Measurements from ENCODE around the gene HOXC10. TPM values are rescaled to one million over a fixed set of nuclear protein-coding genes. Genes with fewer than 3 reads are reported as not detected.

HOXC10 gene
- total RNA-seq, 6 experiments from 2014 or later = 0.33 to 1.4 (median 1.3) TPM; not detected in 1

DNA sequence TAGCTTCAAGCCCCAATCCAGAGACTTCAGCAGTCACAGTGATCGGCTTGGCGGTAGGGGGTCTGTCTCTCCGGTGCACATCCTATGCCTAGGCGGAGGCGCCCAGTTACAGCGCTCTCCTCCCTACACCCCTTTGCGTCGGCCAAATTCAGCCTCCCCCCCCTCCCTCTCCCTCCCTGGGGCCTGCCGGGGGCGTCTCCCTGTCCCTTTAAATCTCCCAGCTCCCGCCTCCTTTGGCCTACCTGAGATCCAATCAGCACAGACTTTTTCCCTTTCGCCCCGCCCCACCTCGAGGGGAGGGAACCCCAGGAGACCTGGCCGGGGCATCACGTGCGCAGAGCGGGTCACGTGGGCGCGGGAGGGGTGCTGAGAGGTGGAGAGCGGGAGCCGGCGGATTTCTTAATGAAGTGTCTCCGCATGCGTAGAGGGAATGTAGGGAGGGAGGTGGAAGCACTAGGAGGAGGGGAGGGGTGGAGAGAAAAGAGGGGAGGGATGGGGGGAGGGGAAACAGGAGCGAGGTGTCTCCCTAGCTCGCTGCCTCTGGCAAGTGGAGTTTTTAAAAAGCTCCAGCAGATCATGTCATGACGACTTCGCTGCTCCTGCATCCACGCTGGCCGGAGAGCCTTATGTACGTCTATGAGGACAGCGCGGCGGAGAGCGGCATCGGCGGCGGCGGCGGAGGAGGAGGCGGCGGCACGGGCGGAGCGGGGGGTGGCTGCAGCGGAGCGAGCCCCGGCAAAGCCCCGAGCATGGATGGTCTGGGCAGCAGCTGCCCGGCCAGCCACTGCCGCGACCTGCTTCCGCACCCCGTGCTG lies 46.4 kb upstream of the HOXC10 start, which contains the start of gene HOXC13:
Gene HOXC13, plus strand, starts transcription at position 506 of the 815 bp plus-strand sequence. Its CDS starts 76 bp downstream, at position 582.
- DNase-seq = no peak
- Mint-ChIP-seq H3K4me3 (no peak within 1 kb of the TSS), H3K27ac (no peak within 1 kb of the TSS), H3K4me1 (ENCODE audit: low read depth) (peaks cover 6% of the 10 kb centered on the region), H3K27me3 (ENCODE audit: insufficient read depth) (peaks cover 74% of the 10 kb centered on the region), H3K36me3 (ENCODE audit: low read depth) (no peaks in the 10 kb centered on the region), H3K9me3 (no peaks in the 10 kb centered on the region)
- TF ChIP-seq, protein P1, sequence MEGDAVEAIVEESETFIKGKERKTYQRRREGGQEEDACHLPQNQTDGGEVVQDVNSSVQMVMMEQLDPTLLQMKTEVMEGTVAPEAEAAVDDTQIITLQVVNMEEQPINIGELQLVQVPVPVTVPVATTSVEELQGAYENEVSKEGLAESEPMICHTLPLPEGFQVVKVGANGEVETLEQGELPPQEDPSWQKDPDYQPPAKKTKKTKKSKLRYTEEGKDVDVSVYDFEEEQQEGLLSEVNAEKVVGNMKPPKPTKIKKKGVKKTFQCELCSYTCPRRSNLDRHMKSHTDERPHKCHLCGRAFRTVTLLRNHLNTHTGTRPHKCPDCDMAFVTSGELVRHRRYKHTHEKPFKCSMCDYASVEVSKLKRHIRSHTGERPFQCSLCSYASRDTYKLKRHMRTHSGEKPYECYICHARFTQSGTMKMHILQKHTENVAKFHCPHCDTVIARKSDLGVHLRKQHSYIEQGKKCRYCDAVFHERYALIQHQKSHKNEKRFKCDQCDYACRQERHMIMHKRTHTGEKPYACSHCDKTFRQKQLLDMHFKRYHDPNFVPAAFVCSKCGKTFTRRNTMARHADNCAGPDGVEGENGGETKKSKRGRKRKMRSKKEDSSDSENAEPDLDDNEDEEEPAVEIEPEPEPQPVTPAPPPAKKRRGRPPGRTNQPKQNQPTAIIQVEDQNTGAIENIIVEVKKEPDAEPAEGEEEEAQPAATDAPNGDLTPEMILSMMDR (IDR thresholded peaks at IDR 0.05) = no peak

DNA sequence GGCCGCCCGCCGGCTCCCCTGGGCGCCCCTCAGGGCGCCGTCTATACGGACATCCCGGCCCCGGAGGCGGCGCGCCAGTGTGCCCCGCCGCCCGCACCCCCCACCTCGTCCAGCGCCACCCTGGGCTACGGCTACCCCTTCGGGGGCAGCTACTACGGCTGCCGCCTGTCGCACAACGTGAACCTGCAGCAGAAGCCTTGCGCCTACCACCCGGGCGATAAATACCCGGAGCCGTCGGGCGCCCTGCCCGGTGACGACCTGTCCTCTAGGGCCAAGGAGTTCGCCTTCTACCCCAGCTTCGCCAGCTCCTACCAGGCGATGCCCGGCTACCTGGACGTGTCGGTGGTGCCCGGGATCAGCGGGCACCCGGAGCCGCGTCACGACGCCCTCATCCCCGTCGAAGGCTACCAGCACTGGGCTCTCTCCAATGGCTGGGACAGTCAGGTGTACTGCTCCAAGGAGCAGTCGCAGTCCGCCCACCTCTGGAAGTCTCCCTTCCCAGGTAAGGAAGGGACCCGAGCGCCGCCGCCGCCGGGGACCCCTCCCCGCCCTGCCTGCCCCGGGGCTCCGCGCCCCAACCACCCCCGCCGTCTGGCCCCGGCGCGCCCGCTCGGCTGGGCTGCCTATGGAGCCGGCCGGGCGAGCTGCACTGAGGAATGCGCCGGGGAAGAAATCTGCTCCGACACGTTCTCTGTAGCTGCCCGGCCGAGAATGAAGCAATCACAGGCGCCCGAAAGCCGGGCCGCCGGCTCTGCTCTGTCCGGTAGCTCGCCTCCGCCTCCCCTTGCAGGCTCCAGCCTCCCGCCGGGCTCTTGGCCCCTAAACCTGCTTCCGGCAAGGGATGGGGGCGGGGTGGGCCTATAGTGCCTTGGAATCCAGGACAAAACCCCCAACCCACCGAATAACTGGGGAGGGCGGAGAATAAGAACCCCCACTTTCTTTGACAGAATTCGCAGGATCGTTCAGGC lies 45.5 kb upstream of the HOXC10 start:
- TF ChIP-seq, protein P1 (IDR thresholded peaks at IDR 0.05) = no peak
- Mint-ChIP-seq H3K27me3 (ENCODE audit: insufficient read depth) (peaks cover 75% of the 10 kb centered on the region), H3K9me3 (no peaks in the 10 kb centered on the region), H3K27ac (no peak overlapping the region), H3K4me3 (no peak overlapping the region), H3K4me1 (ENCODE audit: low read depth) (peaks cover 6% of the 10 kb centered on the region), H3K36me3 (ENCODE audit: low read depth) (no peaks in the 10 kb centered on the region)
- DNase-seq = no peak

DNA sequence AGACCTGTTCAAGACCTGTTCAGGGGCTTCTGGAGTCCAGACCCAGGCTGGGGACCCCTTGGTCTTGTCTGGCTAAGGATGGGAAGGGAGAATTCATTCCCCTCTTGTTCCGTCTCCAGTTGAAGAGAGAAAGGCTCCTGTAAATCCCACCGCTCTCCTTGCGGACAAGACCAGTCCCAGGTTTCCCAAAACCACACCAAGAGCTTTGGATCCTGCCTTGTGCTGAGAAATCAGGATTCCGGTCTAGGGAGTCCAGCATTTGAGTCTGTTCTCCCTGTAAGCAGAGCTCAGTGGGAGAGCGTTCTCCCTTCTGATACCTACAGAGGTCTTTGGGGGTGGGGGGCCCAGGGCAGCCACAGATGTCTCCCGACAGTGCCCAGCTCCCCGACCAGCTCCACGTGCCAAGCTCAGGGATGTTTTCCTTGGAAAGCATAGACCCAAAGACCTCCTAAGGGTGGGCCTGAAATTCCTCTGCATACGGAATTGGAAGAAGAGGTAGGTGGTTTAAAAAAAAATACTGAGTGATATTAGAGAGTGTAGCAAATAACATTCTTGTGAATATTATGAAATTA lies 44.4 kb upstream of the HOXC10 start:
- TF ChIP-seq, protein P1 (IDR thresholded peaks at IDR 0.05) = no peak
- no peak for DNase-seq
- peaks cover 75% of the 10 kb centered on the region for H3K27me3 Mint-ChIP-seq (ENCODE audit: insufficient read depth)
- H3K4me1 Mint-ChIP-seq (ENCODE audit: low read depth) = peaks cover 3% of the 10 kb centered on the region
- H3K27ac Mint-ChIP-seq = no peak overlapping the region
- no peaks in the 10 kb centered on the region for H3K9me3 Mint-ChIP-seq
- no peak overlapping the region for H3K4me3 Mint-ChIP-seq
- no peaks in the 10 kb centered on the region for H3K36me3 Mint-ChIP-seq (ENCODE audit: low read depth)

DNA sequence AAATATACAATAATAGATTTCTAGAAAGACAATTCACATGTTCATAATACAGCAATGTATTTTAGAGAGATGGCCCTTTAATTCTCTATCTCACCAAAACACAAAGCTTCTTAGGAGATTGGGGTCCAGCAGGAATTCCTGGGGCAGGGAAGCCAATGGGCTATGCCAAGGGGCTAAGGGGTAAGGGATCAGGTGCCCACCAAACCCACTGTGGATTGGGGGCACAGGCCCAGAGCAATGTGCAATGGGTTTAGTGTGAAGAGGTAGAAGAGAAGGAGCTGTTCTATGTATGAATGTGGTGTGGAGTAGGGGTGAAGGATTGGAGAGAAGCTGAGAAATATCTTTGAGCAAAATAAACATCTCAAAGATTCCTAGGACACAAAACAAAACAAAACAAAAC lies 43.8 kb upstream of the HOXC10 start:
- Mint-ChIP-seq H3K36me3 (ENCODE audit: low read depth) (no peaks in the 10 kb centered on the region), H3K4me1 (ENCODE audit: low read depth) (no peaks in the 10 kb centered on the region), H3K27ac (no peak overlapping the region), H3K4me3 (no peak overlapping the region), H3K27me3 (ENCODE audit: insufficient read depth) (peaks cover 75% of the 10 kb centered on the region), H3K9me3 (no peaks in the 10 kb centered on the region)
- TF ChIP-seq, protein P1 (IDR thresholded peaks at IDR 0.05) = no peak
- no peak for DNase-seq

DNA sequence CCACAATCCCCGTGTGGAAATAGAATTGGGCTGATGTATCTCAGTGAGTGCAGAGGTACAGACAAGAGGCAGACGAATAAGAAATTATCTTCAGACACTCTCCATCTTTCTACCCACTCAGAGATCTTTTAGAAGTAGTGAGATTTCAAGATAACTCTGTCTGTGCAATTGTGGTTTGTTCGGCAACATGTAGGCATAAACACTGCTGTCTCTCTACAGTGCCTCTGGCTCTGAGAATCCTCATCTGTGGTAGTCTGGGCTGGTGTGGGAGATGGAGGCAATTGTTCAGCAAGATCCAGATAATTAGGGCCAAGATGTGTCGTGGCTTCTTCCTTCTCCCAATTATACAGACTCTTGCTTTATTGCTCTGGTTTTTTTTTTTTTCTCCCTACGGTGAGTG lies 43.2 kb upstream of the HOXC10 start:
- no peak overlapping the region for H3K4me3 Mint-ChIP-seq
- H3K27me3 Mint-ChIP-seq (ENCODE audit: insufficient read depth) = peaks cover 76% of the 10 kb centered on the region

More for the DNA sequence above, 43.2 kb upstream of the HOXC10 start:
- Mint-ChIP-seq H3K36me3 (ENCODE audit: low read depth) (no peaks in the 10 kb centered on the region), H3K4me1 (ENCODE audit: low read depth) (no peaks in the 10 kb centered on the region), H3K9me3 (no peaks in the 10 kb centered on the region), H3K27ac (no peak overlapping the region)
- TF ChIP-seq, protein P1 (IDR thresholded peaks at IDR 0.05) = no peak
- DNase-seq = no peak

All from HFFc6 (cell line).